ENCODE measurements around the gene ANXA4. TPM values are rescaled to one million over a fixed set of nuclear protein-coding genes. Genes with fewer than 3 reads are reported as not detected.
A peak's percentile ranks its signal among the peaks of the same experiment; 100 is the strongest.

Gene ANXA4
- total RNA-seq, 4 donors from 2014 or later, result 61.8 to 79.4 (median 73.9) TPM

GRCh38 chr2:69694894-69695849 lies 46.8 kb upstream of the ANXA4 start:
- peak overlapping the region in 1 of 4 donors; percentile 19 for H3K27ac ChIP-seq
- H3K9me3 ChIP-seq, result no peaks in the 10 kb centered on the region
- H3K4me3 ChIP-seq, result no peak overlapping the region
- peak in 1 of 2 donors; percentile 29 for TF ChIP-seq EP300 (IDR thresholded peaks at IDR 0.05)
- no peak for TF ChIP-seq CTCF (IDR thresholded peaks at IDR 0.05)
- WGBS, 2 donors, result 65 to 70% methylated on average over 12 of the region's 12 CpGs
- no peak for DNase-seq (ENCODE audit: low spot score in 2 of 2)
- no peaks in the 10 kb centered on the region for H3K36me3 ChIP-seq
- no peaks in the 10 kb centered on the region for H3K27me3 ChIP-seq
- H3K4me1 ChIP-seq, result peaks cover 0 to 13% (median 6%) of the 10 kb centered on the region in 4 donors

GRCh38 chr2:69695850-69696216 lies 46.1 kb upstream of the ANXA4 start:
- H3K4me1 ChIP-seq, result peaks cover 0 to 13% (median 6%) of the 10 kb centered on the region in 4 donors
- H3K9me3 ChIP-seq, result no peaks in the 10 kb centered on the region
- no peaks in the 10 kb centered on the region for H3K36me3 ChIP-seq
- H3K27ac ChIP-seq, result no peak overlapping the region
- no peaks in the 10 kb centered on the region for H3K27me3 ChIP-seq
- no peak for TF ChIP-seq POLR2A (IDR thresholded peaks at IDR 0.05)
- no peak for TF ChIP-seq CTCF (IDR thresholded peaks at IDR 0.05)
- TF ChIP-seq EP300 (IDR thresholded peaks at IDR 0.05), result no peak
- DNase-seq (ENCODE audit: low spot score in 2 of 2), result no peak
- H3K4me3 ChIP-seq, result no peak overlapping the region
- 85 to 86% methylated on average over 2 of the region's 2 CpGs for WGBS, 2 donors

DNA sequence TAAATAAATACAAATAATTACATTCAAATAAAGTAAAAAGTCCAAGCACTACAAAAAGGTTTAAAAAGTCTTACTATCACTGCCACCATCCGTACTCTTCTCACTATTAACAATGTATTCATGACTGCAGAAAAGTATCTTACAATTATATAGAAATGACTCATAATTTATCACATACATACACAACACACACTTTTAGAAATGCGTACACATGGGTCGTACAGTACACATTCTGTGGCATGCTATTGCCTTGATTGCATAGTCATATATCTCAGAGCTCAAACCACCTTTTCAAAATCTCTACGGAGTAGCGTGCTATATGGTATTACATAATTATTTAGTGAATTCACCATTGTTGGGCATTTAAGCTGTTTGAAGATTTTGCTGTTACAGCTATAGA lies 41.6 kb upstream of the ANXA4 start:
- WGBS, 2 donors, result 79 to 80% methylated on average over 5 of the region's 5 CpGs
- TF ChIP-seq EP300 (IDR thresholded peaks at IDR 0.05), result no peak
- no peak for TF ChIP-seq CTCF (IDR thresholded peaks at IDR 0.05)
- TF ChIP-seq POLR2A (IDR thresholded peaks at IDR 0.05), result no peak
- H3K27me3 ChIP-seq, result no peaks in the 10 kb centered on the region

GRCh38 chr2:69701100-69701945 lies 40.6 kb upstream of the ANXA4 start:
- no peaks in the 10 kb centered on the region for H3K27me3 ChIP-seq
- H3K4me3 ChIP-seq, result no peak overlapping the region
- WGBS, 2 donors, result 86 to 88% methylated on average over 9 of the region's 9 CpGs
- no peaks in the 10 kb centered on the region for H3K36me3 ChIP-seq
- H3K27ac ChIP-seq, result no peak overlapping the region
- no peak for TF ChIP-seq POLR2A (IDR thresholded peaks at IDR 0.05)
- TF ChIP-seq EP300 (IDR thresholded peaks at IDR 0.05), result no peak
- no peak for TF ChIP-seq CTCF (IDR thresholded peaks at IDR 0.05)
- no peak for DNase-seq (ENCODE audit: low spot score in 2 of 2)
- no peaks in the 10 kb centered on the region for H3K4me1 ChIP-seq
- no peaks in the 10 kb centered on the region for H3K9me3 ChIP-seq

More for the DNA sequence above, 41.6 kb upstream of the ANXA4 start:
- Histone ChIP-seq H3K36me3 (no peaks in the 10 kb centered on the region), H3K4me3 (no peak overlapping the region), H3K9me3 (no peaks in the 10 kb centered on the region), H3K4me1 (peaks cover 0 to 2% (median 0%) of the 10 kb centered on the region in 4 donors), H3K27ac (no peak overlapping the region)
- DNase-seq (ENCODE audit: low spot score in 2 of 2), result no peak

Measured in tibial nerve (tissue), 4 donors.